ENCODE results near the gene HK3.

HK3 gene

DNA sequence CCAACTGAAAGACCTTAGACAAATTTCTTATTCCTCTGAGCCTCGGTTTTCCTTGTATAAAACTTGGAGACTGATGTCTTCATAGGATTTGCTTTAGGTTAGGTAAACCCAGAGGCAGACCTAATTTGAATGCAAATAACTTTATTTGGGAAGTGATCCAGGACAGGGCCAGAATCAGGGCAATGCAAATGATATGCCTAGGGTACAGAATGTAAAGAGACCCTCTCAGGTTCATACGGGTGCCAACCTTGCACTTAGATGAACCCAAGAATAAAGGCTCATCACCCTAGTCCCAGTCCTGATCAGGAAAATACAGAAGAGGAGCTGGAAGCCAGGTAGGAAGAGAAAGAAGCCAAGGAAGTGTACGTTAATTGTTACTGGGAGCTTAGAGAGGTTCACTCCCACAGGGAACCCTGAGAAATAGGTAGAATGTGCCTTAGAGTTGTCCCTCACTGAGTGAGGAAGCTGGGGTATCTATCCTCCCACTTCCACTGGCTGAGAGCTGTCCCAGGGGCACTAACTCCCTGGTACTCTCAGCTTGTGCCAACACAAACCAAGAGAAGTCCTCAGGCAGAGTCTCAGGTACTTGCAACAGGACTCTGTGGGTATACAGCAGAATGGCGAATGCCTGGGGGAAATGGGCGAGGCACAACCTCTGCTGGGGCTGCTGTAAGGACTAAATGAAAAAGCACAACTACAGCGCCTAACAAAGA, 3.1 kb upstream of the HK3 start:
- no peak for DNase-seq (ENCODE audit: low spot score)

DNA sequence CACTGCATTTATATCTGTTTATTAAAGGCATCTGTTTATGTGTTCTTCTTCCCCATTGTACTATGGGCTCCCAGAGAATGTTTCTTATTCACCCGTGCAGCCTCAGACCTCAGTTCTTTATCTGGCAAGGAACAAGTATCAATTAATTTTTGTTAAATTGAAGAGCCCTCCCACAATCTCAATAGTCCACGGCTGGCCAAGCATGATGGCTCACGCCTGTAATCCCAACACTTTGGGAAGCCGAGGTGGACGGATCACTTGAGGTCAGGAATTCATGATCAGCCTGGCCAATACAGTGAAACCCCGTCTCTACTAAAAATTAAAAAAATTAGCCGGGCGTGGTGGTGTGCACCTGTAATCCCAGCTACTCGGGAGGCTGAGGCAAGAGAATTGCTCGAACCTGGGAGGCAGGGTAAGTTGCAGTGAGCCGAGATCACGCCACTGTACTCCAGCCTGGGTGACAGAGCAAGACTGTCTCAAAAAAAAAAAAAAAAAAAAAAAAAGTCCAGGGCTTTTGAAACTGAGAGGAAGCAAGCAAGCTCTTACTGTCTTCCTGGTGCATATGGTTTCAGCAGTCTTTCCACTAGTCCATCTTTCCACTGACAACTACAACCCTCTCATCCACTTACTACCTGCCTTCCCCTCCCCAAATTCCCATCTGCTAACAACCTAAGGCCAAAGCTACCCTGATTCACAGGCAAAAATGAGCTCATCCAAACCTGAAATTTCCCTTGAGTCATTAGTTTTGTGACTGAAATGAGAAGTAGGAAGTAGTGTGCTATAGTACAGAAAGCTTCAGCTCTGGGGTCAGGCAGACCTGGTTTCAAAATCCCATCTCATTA, 2.3 kb upstream of the HK3 start:
- peak; percentile 14 for DNase-seq (ENCODE audit: low spot score)

DNA sequence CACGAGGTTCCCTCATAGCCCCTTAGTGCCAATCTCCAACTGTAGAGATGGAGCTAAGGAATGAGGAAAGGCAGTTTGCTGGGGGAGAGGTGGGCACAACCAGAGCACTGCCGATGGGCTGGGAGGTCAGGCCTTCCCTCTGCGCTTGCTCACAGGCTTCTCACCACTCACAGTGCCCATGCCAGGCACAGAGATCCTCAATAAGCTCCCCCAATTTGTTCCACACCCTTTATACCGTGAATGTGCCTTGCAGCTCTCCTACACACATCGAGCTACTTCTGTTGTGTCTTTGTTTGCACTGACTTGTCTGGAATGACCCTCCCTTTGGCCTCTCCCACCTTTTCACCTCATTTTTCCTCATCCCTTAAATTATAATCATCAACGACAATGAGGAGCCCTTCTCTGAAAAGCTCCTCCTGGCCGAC, 1.6 kb upstream of the HK3 start:
- DNase-seq (ENCODE audit: low spot score) = no peak

DNA sequence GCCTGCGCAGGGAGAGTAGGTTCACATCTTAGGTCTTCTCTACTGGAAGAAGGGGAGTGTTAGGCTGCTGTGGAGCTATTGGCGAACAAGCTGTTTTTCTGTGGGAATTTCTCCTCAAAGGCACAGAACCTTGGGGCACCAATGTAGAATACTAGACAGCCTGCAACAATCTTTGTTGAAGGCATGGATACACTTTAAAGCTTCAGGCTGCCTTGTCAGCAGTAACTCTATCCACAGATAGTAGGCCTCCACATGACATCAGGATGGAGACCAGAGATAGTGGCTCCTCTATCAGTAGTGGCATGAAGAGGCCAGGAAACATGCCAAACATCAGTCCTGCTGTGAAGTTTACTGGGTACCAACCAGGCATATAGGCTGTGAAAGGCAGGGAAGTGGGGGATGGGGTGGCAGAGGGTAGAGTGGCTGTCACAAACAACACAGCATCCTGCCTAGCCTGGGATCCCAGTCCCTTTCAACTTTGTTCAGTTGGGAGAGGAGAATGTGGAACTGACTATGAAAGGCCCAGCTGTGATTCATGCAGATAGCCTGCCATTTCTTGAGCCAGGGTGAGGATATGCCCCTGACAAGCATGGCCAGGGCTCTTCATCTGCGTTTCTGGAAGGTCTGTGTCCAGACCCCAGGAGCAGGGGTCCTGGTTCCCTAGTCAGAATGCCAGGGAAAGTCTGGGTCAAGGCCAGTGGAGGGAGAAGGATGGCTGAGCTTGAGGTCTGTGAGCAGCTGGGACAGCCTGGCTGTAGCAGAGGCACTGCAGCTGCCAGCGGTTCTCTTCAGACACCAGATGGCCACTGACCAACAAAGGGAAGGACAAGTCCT, 1.0 kb upstream of the HK3 start:
- peak; percentile 48 for DNase-seq (ENCODE audit: low spot score)

DNA sequence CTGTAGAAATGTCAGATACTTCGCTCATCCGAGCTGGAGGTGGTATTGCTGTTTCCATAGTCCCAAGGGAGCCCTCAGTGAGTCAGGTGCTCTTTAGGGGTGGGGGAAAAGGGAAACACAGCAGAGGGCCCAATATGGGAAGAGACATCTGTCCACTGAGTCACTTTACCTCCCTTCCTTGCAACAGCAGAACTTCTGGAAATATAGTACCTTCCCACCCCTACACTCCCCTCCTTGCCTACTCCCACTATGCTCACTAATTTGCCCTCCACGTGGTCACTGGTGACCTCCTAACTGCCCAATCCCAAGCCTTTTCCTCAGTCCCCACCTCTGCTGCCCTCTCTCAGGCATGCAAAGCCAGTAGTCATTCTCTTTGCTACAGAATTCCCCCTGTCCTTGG, 1.9 kb downstream of the HK3 start:
- no peak for DNase-seq (ENCODE audit: low spot score)

DNA sequence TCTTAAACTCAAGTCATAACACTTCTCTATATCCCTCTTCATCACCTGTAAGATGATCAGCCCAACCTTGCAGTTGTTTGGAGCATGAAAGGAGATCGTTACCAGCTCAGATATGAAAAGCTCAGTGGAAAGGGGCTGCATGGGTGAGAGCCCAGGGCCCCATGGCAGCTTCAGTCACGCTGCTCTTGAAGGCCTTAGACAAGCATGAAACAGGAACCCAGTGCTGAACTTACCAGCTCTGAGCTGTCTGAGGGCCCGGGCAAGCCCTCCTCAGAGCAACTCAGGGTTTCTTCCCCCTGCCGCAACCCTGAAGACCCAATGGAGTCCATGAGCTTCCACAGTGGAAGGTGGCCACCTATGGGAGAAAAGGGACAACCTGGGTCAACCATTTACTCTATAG, 3.3 kb downstream of the HK3 start:
- DNase-seq (ENCODE audit: low spot score) = no peak

DNA sequence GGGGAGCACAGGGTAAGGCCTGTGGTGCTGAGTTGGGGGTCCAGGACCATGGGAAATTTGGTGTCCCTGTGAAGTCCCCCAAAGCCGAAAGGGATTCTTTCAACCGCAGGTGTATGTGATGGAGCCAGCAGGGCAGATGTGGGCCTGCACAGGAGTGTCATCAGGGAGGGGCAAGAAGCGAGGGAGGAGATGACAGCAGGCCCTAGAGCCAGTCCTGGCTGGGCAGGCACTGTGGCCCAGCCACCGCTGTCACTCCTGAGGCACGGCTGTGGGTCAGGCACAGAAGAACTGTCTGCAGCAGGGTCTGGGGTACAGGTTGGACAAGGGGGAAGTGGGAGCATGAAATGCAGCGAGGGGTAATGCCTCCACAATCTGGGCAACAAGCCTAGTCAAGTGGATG, 4.8 kb downstream of the HK3 start:
- DNase-seq (ENCODE audit: low spot score) = no peak

DNA sequence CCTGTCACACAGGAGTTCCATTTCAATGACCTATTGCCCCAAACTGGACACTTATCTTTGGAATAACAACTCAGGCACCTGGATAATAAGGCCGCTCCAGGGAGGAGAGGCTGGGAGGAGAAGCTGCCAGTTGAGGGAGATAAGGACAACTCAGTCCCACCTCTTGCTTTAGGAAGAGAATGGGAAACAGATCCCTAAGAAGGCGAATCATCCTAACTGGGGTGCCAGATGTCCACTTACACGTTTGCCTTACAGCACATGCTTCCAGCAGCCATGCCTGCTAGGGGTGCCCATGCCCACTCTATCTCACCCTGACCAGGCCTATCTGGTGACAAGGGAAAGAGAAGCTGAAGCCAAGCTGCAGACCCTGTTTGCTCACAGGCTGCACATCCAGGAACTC, 6.5 kb downstream of the HK3 start:
- DNase-seq (ENCODE audit: low spot score) = no peak

DNA sequence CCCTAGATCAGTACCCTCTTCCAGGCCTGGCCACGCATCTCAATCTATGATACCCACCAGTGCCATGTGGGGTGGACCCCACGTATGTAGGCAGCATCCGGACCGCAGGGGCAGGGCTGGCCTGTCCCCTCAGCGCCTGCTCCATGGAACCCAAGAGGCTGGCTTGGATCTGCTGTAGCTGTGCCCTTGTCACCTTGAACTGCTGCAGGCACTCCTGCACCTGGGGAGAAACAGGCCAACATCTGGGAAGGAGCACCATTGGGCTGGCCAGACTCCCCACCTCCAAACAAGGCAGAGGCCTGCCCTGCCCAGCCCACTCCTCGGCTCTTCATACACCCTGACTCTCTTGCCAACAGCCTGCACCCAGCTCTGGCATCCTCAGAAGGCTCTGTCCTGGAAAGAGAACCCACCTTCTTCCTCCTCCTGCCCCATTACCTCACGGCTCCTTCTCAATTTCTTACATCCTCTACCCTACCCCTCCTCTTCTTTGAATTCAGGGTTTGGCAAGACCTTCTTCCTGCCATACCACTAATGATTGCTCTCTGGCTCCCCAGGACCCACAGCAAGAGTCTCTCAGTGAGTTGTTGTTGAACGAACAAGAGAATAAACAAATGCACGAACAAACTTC, 7.7 kb downstream of the HK3 start:
- no peak for DNase-seq (ENCODE audit: low spot score)

DNA sequence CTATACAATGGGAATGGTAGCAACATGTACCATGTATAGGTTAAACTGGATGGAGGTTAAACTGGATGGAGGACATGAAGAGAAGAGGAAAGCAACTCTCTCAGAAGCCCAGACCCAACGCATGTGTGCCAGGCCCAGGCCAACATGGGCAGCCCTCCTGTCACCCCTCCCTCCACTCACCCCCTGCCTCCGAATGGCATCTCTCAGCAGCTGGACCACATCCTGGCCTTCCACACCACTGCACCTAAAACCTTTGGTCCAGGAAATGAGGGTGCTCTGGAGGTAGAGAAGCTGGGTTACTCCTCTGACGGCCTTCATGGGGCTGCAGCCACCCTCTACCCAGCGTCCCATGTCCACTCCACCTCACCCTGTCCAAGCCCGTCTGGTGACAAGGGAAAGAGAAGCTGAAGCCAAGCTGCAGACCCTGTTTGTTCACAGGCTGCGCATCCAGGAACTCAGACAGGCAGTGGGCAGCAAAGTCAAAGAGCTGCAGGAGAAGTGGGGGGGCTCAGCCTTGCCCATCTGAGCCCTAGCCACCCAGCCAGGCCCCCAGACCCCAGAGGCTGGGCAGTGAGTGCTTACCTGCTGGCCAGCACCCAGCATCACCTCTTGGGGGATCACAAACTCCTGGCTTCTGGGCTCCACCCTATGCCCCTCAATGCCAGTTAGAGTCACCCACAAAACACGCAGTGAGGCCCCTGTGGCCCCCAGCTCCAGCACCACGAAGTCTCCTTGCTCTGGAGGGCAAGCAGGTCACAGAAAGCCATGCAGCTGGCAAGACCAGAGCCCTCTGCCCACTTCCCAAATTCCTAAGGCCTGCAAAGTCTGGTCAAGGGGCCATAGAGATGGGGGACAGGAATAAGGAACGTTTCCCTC, 8.5 kb downstream of the HK3 start:
- no peak for DNase-seq (ENCODE audit: low spot score)

DNA sequence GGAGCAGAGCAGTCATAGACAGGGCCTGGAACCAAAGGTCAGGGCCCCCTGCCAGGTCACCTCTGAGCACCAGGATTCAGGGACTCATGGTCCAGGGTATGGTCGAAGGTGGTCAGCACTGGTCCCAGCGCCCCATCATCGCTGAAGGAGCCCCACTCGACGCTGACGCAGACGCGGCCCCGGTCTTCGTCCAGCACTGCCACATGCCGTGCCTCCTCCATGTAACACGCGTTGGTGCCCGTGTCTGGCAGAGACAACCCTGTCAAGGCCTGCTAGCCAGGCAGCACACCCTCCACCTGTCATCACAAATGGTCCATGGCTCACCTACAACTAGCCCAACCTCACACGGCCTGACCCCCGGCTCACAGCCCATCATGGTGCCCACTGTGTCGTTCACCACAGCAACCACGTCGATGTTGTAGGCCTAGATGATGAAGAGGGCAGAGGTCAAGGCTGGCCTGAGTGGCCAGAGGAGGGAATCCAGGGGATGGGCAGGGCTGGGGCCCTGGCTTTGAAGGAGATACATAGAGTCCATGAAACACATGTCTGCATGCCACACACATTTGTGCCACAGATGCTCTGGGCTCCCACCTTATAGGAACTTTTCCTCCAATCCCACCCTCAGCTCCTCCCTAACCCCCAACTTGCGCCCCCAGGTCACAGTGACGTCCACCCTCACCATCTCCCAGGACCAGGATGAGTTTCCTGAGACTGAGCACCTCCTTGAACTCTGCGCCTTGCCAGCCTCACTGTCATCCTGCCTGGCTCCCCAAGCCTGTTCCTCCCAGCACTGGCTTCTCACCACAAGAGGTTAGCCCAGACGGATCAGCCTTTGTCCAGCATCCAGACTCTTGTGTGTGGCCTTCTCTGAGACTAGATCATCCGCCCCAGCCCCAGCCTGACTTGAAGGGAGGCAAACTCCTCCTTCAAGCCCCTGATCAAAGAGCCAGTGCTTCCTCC, 9.5 kb downstream of the HK3 start:
- DNase-seq (ENCODE audit: low spot score) = no peak

DNA sequence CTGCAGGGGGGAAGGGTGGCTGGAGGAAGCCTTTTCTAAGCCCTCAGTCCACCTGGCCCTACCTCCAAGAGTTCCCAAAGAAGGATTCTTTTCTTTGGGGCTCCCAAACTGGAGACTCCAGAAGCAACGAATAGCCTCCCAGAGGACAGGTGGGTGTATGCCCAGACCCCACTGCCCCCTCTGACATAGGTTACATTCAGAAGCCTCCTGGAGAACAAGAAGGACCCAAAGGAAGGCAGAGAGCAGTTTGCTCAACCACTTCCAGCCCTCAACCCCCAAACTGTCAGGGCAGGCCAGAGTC, 10.3 kb downstream of the HK3 start:
- no peak for DNase-seq (ENCODE audit: low spot score)

DNA sequence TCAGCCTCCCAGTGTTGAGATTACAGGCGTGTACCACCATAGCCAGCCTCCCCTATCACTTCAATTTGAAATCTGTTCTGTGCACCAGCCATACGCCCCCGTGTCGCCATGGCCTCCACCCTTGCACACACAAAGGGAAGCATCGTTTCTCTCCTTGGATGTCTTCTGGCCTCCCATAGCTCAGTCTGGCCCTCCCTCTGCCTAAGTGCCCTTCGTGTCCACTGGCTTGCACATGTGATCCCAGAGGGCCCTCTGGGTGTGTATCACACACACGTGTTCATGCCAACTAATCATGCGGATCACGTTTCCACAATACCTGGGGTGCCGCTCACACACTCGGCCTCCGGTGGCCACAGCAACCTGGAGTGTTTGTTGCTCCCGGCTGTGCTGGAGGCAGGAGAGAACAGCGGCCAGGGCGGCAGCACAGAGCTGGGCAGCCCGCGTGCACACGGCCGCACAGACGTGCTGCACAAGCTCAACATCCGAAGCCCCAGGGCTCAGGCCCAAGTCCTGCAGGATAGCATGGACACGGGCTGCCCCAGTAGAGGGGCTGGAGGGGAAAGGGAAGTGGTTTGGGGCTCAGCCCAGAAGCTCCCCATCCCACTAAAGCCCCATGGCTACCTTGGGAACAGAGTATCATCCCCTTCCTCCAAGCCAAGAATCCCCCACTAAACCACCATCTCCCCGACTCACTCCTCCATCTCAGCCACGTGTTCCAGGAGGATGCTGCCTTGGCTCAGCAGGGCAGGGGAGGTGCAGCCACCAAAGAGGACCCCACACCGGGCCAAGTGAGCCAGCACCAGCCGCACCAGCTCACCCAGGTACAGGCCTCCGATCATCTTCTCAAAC, 10.9 kb downstream of the HK3 start:
- DNase-seq (ENCODE audit: low spot score) = no peak

DNA sequence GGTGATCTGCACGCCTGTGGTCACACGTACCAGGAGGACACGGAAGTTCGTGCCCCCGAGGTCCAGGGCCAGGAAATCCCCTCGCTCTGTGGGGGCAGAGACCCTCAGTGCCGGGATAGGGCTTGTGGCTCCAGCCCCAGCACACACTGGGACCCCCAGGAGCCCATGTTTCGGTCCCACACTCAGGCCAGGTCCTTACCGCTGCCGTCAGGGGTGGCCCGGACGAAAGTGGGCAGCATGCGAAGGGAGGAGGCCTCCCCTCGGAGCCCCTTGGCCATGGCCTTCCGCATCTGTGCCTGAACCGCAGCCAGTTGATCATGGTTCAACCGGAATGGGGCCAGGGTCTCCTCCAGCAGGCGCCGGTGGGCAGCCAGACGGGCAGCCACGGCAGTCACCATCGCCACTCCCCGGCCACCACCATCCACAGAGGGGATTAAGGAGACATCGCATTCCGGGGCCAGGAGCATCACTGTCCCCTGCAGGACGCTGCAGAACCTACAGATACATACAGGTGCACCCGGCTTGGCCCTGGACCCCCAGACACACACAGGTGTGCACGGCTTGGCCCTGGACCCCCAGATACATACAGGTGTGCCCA, 11.8 kb downstream of the HK3 start:
- DNase-seq (ENCODE audit: low spot score) = no peak

DNA sequence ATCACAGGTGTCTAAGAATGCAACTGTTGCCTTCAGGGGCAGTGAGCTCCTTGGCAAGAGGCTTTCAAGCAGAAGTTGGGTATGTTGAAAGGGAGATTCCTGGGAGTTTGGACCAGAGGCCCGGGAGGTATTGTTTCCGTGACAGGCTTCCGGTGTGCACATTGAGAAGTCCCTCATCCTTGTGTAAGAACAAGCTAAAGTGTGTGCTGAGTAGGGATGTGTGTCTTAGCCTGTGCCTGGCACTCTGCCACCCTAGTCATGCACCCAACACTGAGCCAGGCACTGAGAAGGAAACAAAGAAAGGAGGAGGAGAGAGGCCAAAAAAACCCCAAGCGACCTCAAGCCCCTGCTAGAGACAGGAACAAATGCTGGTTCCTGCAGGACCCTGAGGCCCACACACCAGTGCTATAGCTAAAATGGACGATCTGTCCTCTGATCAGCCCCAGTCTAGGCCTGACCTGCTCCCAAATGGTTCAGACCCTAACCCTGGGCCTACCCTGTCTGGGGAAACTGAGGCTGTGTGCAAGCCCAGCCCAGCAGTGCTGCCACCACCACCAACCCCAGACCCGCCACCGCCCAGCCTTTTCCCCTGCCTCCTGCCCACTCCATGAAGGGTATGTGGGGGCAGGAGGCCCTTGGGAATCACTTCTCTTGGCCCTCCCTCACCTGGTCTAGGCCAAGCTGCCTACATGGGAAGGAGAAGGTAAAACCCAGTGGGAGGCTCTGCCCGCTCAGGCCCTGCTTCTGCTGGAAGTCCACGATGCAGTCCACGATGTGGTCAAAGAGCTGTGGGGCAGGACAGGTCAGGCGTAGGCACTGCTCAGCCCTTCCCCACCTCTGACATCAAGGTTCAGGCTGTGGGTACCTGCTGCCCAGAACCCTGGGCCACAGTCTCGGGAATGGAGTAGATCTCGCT, 12.6 kb downstream of the HK3 start:
- no peak for DNase-seq (ENCODE audit: low spot score)

DNA sequence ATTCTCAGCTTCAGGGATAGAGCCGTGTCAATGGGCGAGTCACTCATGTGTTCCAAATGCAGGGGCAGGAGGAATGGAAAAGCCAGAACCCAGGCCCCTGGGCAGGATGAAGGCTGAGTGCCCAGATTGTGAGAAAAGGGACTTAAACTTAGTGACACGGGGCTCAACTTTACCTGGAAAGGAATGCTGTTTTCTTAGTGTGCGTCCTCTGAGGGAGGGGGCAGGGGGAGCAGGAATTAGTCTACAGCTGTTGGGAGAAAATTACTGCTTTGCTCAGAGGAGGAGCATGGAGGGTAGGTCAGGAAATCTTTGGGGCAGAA, 14.6 kb downstream of the HK3 start:
- DNase-seq (ENCODE audit: low spot score) = no peak

DNA sequence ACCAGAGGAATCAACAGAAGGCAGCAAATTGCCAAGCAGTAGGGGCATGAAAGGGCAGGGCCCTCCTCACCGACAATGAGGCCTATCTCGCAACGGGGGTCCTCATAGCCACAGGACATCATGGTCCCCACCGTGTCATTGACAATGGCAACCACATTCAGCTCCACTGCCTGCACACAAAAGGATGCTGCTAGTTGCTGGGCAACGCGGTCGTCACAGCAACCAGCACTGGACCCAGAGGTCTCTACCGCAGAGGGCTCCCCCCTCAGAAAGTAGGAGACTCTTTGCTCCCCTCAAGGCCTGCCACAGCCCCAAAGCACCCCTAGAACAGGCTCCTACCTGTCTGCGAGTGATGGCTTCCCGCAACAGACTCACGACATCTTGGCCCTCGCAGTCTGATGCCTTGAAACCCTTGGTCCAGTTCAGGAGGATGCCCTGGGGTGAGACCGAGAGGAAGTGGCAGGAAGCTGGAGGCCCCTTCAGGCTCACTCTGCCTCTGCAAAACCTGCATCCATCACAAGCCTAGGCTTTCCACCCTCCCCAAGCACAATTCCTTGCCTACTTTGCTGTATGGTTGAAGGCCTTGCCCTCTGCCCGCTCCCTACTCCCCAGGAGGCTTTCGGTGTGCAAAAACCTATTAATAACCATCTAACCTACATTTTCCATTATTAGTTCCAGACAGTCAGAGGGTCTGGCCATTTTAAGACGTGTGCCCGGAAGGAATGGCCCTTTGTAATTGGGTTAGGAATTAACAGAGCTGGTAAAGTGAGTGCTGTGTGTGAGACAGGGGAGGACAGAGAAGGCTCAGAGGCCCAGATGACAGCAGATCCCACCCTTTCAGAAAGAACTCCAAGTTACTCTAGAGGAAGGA, 15.2 kb downstream of the HK3 start:
- DNase-seq (ENCODE audit: low spot score) = no peak

Measured in globus pallidus (tissue), 1 donor.